ENCODE results near the gene CDKN2B-AS1. TPM values are rescaled to one million over a fixed set of nuclear protein-coding genes. Genes with fewer than 3 reads are reported as not detected.
A peak's percentile ranks its signal among the peaks of the same experiment; 100 is the strongest.

Gene CDKN2B-AS1
- polyA plus RNA-seq, 1 donor (not counting 4 experiments of a cell fraction or from before 2014, with no cell fraction given) = 1.1 TPM

DNA sequence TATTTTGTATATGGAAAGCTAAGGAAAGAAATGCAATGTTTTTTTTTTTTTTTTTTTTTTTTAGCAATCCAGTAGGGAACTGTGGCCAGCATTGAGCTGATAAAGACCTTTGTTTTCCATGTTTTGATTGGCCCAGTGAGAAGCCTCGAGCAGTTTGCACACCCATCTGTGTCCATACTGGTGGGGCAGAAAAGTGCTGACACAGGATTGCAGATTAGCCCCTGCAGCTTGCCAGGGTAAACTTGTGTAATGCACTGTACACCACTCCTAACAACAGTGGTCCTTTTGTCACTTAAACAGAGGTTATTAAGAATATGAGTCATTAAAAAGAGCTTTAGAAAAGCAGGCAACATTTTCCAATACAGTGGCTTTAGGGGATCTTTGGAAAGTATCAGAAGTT is 147.3 kb downstream of the CDKN2B-AS1 start:
- H3K9me3 ChIP-seq (ENCODE audit: control insufficient read depth, low read depth, low read length) = no peaks in the 10 kb centered on the region
- peaks cover 27% of the 10 kb centered on the region for H3K4me1 ChIP-seq (ENCODE audit: control insufficient read depth, extremely low read depth, insufficient read depth, low read length)
- H3K4me2 ChIP-seq (ENCODE audit: control insufficient read depth, extremely low read depth, insufficient read depth, low read depth, low read length) = no peak overlapping the region
- TF ChIP-seq, protein P1, sequence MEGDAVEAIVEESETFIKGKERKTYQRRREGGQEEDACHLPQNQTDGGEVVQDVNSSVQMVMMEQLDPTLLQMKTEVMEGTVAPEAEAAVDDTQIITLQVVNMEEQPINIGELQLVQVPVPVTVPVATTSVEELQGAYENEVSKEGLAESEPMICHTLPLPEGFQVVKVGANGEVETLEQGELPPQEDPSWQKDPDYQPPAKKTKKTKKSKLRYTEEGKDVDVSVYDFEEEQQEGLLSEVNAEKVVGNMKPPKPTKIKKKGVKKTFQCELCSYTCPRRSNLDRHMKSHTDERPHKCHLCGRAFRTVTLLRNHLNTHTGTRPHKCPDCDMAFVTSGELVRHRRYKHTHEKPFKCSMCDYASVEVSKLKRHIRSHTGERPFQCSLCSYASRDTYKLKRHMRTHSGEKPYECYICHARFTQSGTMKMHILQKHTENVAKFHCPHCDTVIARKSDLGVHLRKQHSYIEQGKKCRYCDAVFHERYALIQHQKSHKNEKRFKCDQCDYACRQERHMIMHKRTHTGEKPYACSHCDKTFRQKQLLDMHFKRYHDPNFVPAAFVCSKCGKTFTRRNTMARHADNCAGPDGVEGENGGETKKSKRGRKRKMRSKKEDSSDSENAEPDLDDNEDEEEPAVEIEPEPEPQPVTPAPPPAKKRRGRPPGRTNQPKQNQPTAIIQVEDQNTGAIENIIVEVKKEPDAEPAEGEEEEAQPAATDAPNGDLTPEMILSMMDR (optimal IDR thresholded peaks at IDR 0.05 in 1 of 3, IDR thresholded peaks at IDR 0.05 in 1 of 3, conservative IDR thresholded peaks at IDR 0.05 in 1 of 3; ENCODE audit: extremely low read depth in 1 of 3, insufficient read depth in 2 of 3, low read length in 3 of 3) = no peak
- TF ChIP-seq EZH2 (IDR thresholded peaks at IDR 0.05; ENCODE audit: low read length) = no peak
- no peaks in the 10 kb centered on the region for H3K9me1 ChIP-seq (ENCODE audit: control insufficient read depth, extremely low read depth, insufficient read depth, low read length)
- H3K27ac ChIP-seq (ENCODE audit: control insufficient read depth, insufficient read depth, low read length) = no peak overlapping the region
- dilution Hi-C loops (cut with MboI; ENCODE audit: extremely low pct_ligation_motif_present, low sequenced_read_pairs) = no loop called here
- H3K79me2 ChIP-seq (ENCODE audit: control insufficient read depth, insufficient read depth, low read length) = no peaks in the 10 kb centered on the region
- no peaks in the 10 kb centered on the region for H3K27me3 ChIP-seq (ENCODE audit: control insufficient read depth, extremely low read depth, insufficient read depth, low read length)
- no peak overlapping the region for H3K9ac ChIP-seq (ENCODE audit: control insufficient read depth, extremely low read depth, insufficient read depth, low read length)
- no peaks in the 10 kb centered on the region for H4K20me1 ChIP-seq (ENCODE audit: control insufficient read depth, extremely low read depth, insufficient read depth, low read length)
- no peak overlapping the region for H3K4me3 ChIP-seq (ENCODE audit: control insufficient read depth in 2 of 3, extremely low read depth in 1 of 3, insufficient read depth in 2 of 3, low read depth in 1 of 3, low read length in 3 of 3)
- no peak overlapping the region for H2AFZ ChIP-seq (ENCODE audit: control insufficient read depth, low read length)
- FAIRE-seq = peak; percentile 53
- H3K36me3 ChIP-seq (ENCODE audit: control insufficient read depth in 2 of 2, extremely low read depth in 1 of 2, insufficient read depth in 2 of 2, low read length in 2 of 2) = no peaks in the 10 kb centered on the region
- no peak for DNase-seq (ENCODE audit: low read depth, low spot score)

DNA sequence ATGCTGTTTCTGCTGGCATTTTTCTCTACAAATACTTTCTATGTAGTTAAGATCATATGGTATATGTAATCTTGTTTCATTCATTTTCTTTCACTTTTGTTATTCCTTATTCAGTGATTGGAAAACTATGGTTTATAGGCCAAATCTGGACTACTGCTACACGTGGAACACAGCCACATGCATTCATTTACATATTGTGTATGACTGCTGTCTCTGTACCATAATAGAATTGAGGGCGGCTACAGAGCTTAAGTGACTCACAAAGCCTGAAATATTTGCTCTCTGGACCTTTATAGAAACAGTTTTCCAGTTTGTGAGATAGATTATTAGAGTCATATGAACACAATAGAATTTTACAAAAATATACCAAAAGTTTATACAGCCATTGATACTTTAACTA is 148.1 kb downstream of the CDKN2B-AS1 start:
- dilution Hi-C loops (cut with MboI; ENCODE audit: extremely low pct_ligation_motif_present, low sequenced_read_pairs) = no loop called here
- peaks cover 31% of the 10 kb centered on the region for H3K4me1 ChIP-seq (ENCODE audit: control insufficient read depth, extremely low read depth, insufficient read depth, low read length)
- no peaks in the 10 kb centered on the region for H3K9me1 ChIP-seq (ENCODE audit: control insufficient read depth, extremely low read depth, insufficient read depth, low read length)
- H3K27me3 ChIP-seq (ENCODE audit: control insufficient read depth, extremely low read depth, insufficient read depth, low read length) = no peaks in the 10 kb centered on the region
- no peak overlapping the region for H3K27ac ChIP-seq (ENCODE audit: control insufficient read depth, insufficient read depth, low read length)
- no peaks in the 10 kb centered on the region for H3K9me3 ChIP-seq (ENCODE audit: control insufficient read depth, low read depth, low read length)
- H3K36me3 ChIP-seq (ENCODE audit: control insufficient read depth in 2 of 2, extremely low read depth in 1 of 2, insufficient read depth in 2 of 2, low read length in 2 of 2) = no peaks in the 10 kb centered on the region
- FAIRE-seq (no peak), DNase-seq (ENCODE audit: low read depth, low spot score) (no peak)
- no peak for TF ChIP-seq EZH2 (IDR thresholded peaks at IDR 0.05; ENCODE audit: low read length)
- TF ChIP-seq, protein P1 (optimal IDR thresholded peaks at IDR 0.05 in 1 of 3, IDR thresholded peaks at IDR 0.05 in 1 of 3, conservative IDR thresholded peaks at IDR 0.05 in 1 of 3; ENCODE audit: extremely low read depth in 1 of 3, insufficient read depth in 2 of 3, low read length in 3 of 3) = no peak
- H3K4me2 ChIP-seq (ENCODE audit: control insufficient read depth, extremely low read depth, insufficient read depth, low read depth, low read length) = no peak overlapping the region
- H3K79me2 ChIP-seq (ENCODE audit: control insufficient read depth, insufficient read depth, low read length) = no peaks in the 10 kb centered on the region
- no peaks in the 10 kb centered on the region for H4K20me1 ChIP-seq (ENCODE audit: control insufficient read depth, extremely low read depth, insufficient read depth, low read length)
- H3K4me3 ChIP-seq (ENCODE audit: control insufficient read depth in 2 of 3, extremely low read depth in 1 of 3, insufficient read depth in 2 of 3, low read depth in 1 of 3, low read length in 3 of 3) = no peak overlapping the region
- H3K9ac ChIP-seq (ENCODE audit: control insufficient read depth, extremely low read depth, insufficient read depth, low read length) = no peak overlapping the region
- H2AFZ ChIP-seq (ENCODE audit: control insufficient read depth, low read length) = peak overlapping the region; percentile 16

All from keratinocyte (primary cell).